Thyroid gland (tissue), 4 donors: ENCODE results near the gene MSH5.
"Not testable (repeated sequence)": the region's sequence is repeated elsewhere in the genome, so short reads cannot be mapped to it uniquely, and the experiment has no call there.

Source experiments
- POLR2A ChIP-seq, 2 donors: fragments of 450-650 bp; IDR thresholded peaks; one replicate each; pipeline ENCODE4 v1.6.1; 2017; ENCODE audit warnings: antibody characterized with exemption in 2 of 2, mild to moderate bottlenecking in 2 of 2, moderate library complexity in 1 of 2
- TF ChIP-seq, protein P1 (sequence below), 6 experiments: fragments of 200-600 bp in 3 of 6; fragments of 450-650 bp in 3 of 6; sonication (generic) in 3 of 6; IDR thresholded peaks; one replicate each; pipeline ENCODE4 v1.5.1; 2016 to 2019; ENCODE audit warnings: antibody characterized with exemption in 6 of 6, mild to moderate bottlenecking in 2 of 6, inconsistent platforms in 1 of 6, moderate library complexity in 1 of 6

DNA sequence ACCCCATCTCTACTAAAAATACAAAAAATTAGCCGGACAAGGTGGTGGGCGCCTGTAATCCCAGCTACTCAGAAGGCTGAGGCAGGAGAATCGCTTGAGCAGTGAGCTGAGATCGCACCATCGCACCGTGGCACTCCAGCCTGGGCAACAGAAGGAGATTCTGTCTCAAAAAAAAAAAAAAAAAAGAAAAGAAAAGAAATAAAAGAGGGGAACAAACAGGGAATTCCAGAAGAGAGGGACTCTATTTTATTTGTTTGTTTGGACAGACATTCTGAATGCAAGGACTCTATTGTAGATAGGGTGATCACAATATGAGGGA, 54.1 kb downstream of the MSH5 start:
- TF ChIP-seq, protein P1, sequence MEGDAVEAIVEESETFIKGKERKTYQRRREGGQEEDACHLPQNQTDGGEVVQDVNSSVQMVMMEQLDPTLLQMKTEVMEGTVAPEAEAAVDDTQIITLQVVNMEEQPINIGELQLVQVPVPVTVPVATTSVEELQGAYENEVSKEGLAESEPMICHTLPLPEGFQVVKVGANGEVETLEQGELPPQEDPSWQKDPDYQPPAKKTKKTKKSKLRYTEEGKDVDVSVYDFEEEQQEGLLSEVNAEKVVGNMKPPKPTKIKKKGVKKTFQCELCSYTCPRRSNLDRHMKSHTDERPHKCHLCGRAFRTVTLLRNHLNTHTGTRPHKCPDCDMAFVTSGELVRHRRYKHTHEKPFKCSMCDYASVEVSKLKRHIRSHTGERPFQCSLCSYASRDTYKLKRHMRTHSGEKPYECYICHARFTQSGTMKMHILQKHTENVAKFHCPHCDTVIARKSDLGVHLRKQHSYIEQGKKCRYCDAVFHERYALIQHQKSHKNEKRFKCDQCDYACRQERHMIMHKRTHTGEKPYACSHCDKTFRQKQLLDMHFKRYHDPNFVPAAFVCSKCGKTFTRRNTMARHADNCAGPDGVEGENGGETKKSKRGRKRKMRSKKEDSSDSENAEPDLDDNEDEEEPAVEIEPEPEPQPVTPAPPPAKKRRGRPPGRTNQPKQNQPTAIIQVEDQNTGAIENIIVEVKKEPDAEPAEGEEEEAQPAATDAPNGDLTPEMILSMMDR (IDR thresholded peaks at IDR 0.05) = not testable (repeated sequence)
- not testable (repeated sequence) for TF ChIP-seq POLR2A (IDR thresholded peaks at IDR 0.05)
